Right hindlimb (tissue), 1 donor: ENCODE measurements around the gene NOVA2.

ENCODE experiments used
- DNase-seq: peaks from one replicate; pipeline ENCODE4 v3.0.0-alpha.2; 2018

The NOVA2 gene

GRCh38 chr19:45999653-46000121, 26.0 kb upstream of the NOVA2 start:
- peak; percentile 38 for DNase-seq

- DNase-seq, result no peak
Measured at GRCh38 chr19:45998834-45999233, 25.2 kb upstream of the NOVA2 start.

GRCh38 chr19:45996933-45997332, 23.3 kb upstream of the NOVA2 start:
- no peak for DNase-seq

- no peak for DNase-seq
Measured at GRCh38 chr19:45995715-45996385, 22.2 kb upstream of the NOVA2 start.

- peak; percentile 98 for DNase-seq
Measured at GRCh38 chr19:45994998-45995714, 21.5 kb upstream of the NOVA2 start, which contains the start of gene CCDC61. Gene CCDC61, plus strand, starts transcription at chr19:45995467. Its CDS starts 7,552 bp downstream, at chr19:46003019.

GRCh38 chr19:45994456-45994997, 20.9 kb upstream of the NOVA2 start:
- no peak for DNase-seq

GRCh38 chr19:45990113-45990728, 16.6 kb upstream of the NOVA2 start:
- no peak for DNase-seq

- DNase-seq, result no peak
Measured at GRCh38 chr19:45985321-45985720, 11.7 kb upstream of the NOVA2 start.

GRCh38 chr19:45981350-45981749, 7.7 kb upstream of the NOVA2 start:
- no peak for DNase-seq

GRCh38 chr19:45978156-45978555, 4.5 kb upstream of the NOVA2 start:
- no peak for DNase-seq

- peak; percentile 28 for DNase-seq
Measured at GRCh38 chr19:45976178-45976577, 2.5 kb upstream of the NOVA2 start.

- no peak for DNase-seq
Measured at GRCh38 chr19:45975306-45976070, 1.8 kb upstream of the NOVA2 start.

- DNase-seq, result no peak
Measured at GRCh38 chr19:45972947-45973540, 621 bp downstream of the NOVA2 start.

GRCh38 chr19:45972081-45972946, 1.4 kb downstream of the NOVA2 start:
- DNase-seq, result peak; percentile 22

GRCh38 chr19:45971260-45971902, 2.3 kb downstream of the NOVA2 start:
- DNase-seq, result no peak

GRCh38 chr19:45969676-45970075, 4.0 kb downstream of the NOVA2 start:
- DNase-seq, result no peak

GRCh38 chr19:45968626-45969025, 5.0 kb downstream of the NOVA2 start:
- no peak for DNase-seq

GRCh38 chr19:45967246-45967645, 6.4 kb downstream of the NOVA2 start:
- no peak for DNase-seq

- no peak for DNase-seq
Measured at GRCh38 chr19:45962021-45962420, 11.6 kb downstream of the NOVA2 start.

- DNase-seq, result no peak
Measured at GRCh38 chr19:45960595-45961235, 12.9 kb downstream of the NOVA2 start.
